Measurements from ENCODE around the gene CNTNAP5. TPM values are rescaled to one million over a fixed set of nuclear protein-coding genes. Genes with fewer than 3 reads are reported as not detected.

CNTNAP5 gene
- total RNA-seq, 1 experiment from 2014 or later = not detected

- Histone ChIP-seq H3K4me1 (ENCODE audit: control insufficient read depth, insufficient read depth, low read length) (no peaks in the 10 kb centered on the region), H3K27me3 (ENCODE audit: control insufficient read depth, insufficient read depth, low read length) (no peaks in the 10 kb centered on the region), H3K4me3 (ENCODE audit: low read depth in 2 of 2, low read length in 2 of 2) (no peak overlapping the region), H3K9me3 (ENCODE audit: control insufficient read depth, insufficient read depth, low read depth, low read length) (no peaks in the 10 kb centered on the region), H3K36me3 (ENCODE audit: control insufficient read depth, insufficient read depth, low read length) (no peaks in the 10 kb centered on the region), H3K27ac (ENCODE audit: low read length) (no peak overlapping the region)
- intact Hi-C loops (cut with micrococcal nuclease; ENCODE audit: unreplicated experiment) (loop anchor here (5.0 to 10.0 kb wide), 2 partner anchors 786 to 1448 kb away; no protein-coding TSS in a partner anchor), in situ Hi-C loops (cut with HindIII; ENCODE audit: low pct_unique_long_range_greater_than_20kb, low sequenced_read_pairs) (no loop called here)
- no peak for TF ChIP-seq TCF7L2 (IDR thresholded peaks at IDR 0.05; ENCODE audit: low read depth, low read length)
- no peak for TF ChIP-seq POLR2AphosphoS5 (IDR thresholded peaks at IDR 0.05; ENCODE audit: low read depth, low read length)
- TF ChIP-seq, protein P1, sequence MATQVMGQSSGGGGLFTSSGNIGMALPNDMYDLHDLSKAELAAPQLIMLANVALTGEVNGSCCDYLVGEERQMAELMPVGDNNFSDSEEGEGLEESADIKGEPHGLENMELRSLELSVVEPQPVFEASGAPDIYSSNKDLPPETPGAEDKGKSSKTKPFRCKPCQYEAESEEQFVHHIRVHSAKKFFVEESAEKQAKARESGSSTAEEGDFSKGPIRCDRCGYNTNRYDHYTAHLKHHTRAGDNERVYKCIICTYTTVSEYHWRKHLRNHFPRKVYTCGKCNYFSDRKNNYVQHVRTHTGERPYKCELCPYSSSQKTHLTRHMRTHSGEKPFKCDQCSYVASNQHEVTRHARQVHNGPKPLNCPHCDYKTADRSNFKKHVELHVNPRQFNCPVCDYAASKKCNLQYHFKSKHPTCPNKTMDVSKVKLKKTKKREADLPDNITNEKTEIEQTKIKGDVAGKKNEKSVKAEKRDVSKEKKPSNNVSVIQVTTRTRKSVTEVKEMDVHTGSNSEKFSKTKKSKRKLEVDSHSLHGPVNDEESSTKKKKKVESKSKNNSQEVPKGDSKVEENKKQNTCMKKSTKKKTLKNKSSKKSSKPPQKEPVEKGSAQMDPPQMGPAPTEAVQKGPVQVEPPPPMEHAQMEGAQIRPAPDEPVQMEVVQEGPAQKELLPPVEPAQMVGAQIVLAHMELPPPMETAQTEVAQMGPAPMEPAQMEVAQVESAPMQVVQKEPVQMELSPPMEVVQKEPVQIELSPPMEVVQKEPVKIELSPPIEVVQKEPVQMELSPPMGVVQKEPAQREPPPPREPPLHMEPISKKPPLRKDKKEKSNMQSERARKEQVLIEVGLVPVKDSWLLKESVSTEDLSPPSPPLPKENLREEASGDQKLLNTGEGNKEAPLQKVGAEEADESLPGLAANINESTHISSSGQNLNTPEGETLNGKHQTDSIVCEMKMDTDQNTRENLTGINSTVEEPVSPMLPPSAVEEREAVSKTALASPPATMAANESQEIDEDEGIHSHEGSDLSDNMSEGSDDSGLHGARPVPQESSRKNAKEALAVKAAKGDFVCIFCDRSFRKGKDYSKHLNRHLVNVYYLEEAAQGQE (IDR thresholded peaks at IDR 0.05; ENCODE audit: insufficient read depth in 1 of 2, low read depth in 2 of 2, low read length in 1 of 2) = no peak
- no peak for TF ChIP-seq CTCF (IDR thresholded peaks at IDR 0.05)
- TF ChIP-seq SIN3A (IDR thresholded peaks at IDR 0.05; ENCODE audit: borderline replicate concordance, insufficient read depth, low read depth, low read length) = no peak
- ATAC-seq (no peak; the same call in 1 of the 2 replicates), DNase-seq (ENCODE audit: low read depth, low spot score) (no peak)
- CTCF ChIA-PET = interaction anchor here (0.7 kb wide), 1 partner anchor 783 kb away, joined by 3 read pairs; no protein-coding TSS in a partner anchor
- POLR2A ChIA-PET = no interaction called here
- BruUV-seq (replicated peaks) = no TSS peak
These were observed 1.4 kb downstream of the CNTNAP5 start for GRCh38 chr2:124026503-124026902.

GRCh38 chr2:124027182-124027581, 2.1 kb downstream of the CNTNAP5 start:
- DNase-seq (ENCODE audit: low read depth, low spot score) (peak; percentile 33), ATAC-seq (peak; percentile 91)
- H3K9me3 ChIP-seq (ENCODE audit: control insufficient read depth, insufficient read depth, low read depth, low read length) = no peaks in the 10 kb centered on the region
- H3K4me3 ChIP-seq (ENCODE audit: low read depth in 2 of 2, low read length in 2 of 2) = no peak overlapping the region
- CTCF ChIA-PET = interaction anchor here (0.7 kb wide), 1 partner anchor 783 kb away, joined by 3 read pairs; no protein-coding TSS in a partner anchor
- in situ Hi-C loops (cut with HindIII; ENCODE audit: low pct_unique_long_range_greater_than_20kb, low sequenced_read_pairs) (no loop called here), intact Hi-C loops (cut with micrococcal nuclease; ENCODE audit: unreplicated experiment) (loop anchor here (5.0 to 10.0 kb wide), 2 partner anchors 785 to 1448 kb away; no protein-coding TSS in a partner anchor)
- no peaks in the 10 kb centered on the region for H3K36me3 ChIP-seq (ENCODE audit: control insufficient read depth, insufficient read depth, low read length)
- TF ChIP-seq POLR2AphosphoS5 (IDR thresholded peaks at IDR 0.05; ENCODE audit: low read depth, low read length) (no peak), SIN3A (IDR thresholded peaks at IDR 0.05; ENCODE audit: borderline replicate concordance, insufficient read depth, low read depth, low read length) (no peak), CTCF (IDR thresholded peaks at IDR 0.05) (peak; percentile 75), TCF7L2 (IDR thresholded peaks at IDR 0.05; ENCODE audit: low read depth, low read length) (no peak)
- TF ChIP-seq, protein P1 (IDR thresholded peaks at IDR 0.05; ENCODE audit: insufficient read depth in 1 of 2, low read depth in 2 of 2, low read length in 1 of 2) = no peak
- H3K27ac ChIP-seq (ENCODE audit: low read length) = no peak overlapping the region
- POLR2A ChIA-PET = no interaction called here
- no peaks in the 10 kb centered on the region for H3K27me3 ChIP-seq (ENCODE audit: control insufficient read depth, insufficient read depth, low read length)
- no peaks in the 10 kb centered on the region for H3K4me1 ChIP-seq (ENCODE audit: control insufficient read depth, insufficient read depth, low read length)
- BruUV-seq (replicated peaks) = no TSS peak
